GM12878 (cell line): ENCODE data around the gene MAGI2. TPM values are rescaled to one million over a fixed set of nuclear protein-coding genes. Genes with fewer than 3 reads are reported as not detected.

ENCODE experiments used
- ATAC-seq: fragments of 200-7000 bp; cut with Tn5 transposase; 3 replicates; pipeline ENCODE4 v1.9.1; 2020; ENCODE audit warnings: mild to moderate bottlenecking, moderate library complexity
- BruUV-seq: library from RNA; stranded (reverse); fragments of 400-500 nt; replicated peaks from 2 replicates; lab custom pipeline; 2021; lab: Mats Ljungman, UMichigan
- CTCF ChIA-PET: fragments of 300-600 bp; sonication (Branson Sonifier 250); formaldehyde crosslinking; extraction: SDS; loops from one replicate; lab custom pipeline; 2021; ENCODE audit warnings: inconsistent platforms; lab: Yijun Ruan, JAX
- POLR2A ChIA-PET: fragments of 350-600 bp; formaldehyde crosslinking; extraction: SDS; loops from one replicate; lab custom pipeline; 2021; ENCODE audit warnings: inconsistent platforms; lab: Charles Lee
- RAD21 ChIA-PET: fragments of 300-600 bp; sonication (Branson Sonifier 250); formaldehyde crosslinking; loops from one replicate; lab custom pipeline; 2023; ENCODE audit warnings: antibody characterized with exemption; ENCODE audit not compliant: unreplicated experiment; lab: Charles Lee
- SMC1A ChIA-PET: fragments of 300-600 bp; sonication (Branson Sonifier 250); formaldehyde crosslinking; loops from one replicate; lab custom pipeline; 2023; ENCODE audit not compliant: unreplicated experiment, uncharacterized antibody; lab: Charles Lee
- DNase-seq: peaks from one replicate; pipeline ENCODE4 v3.0.0-alpha.2; 2011; ENCODE audit warnings: low read depth, low spot score
- FAIRE-seq: peaks from 3 replicates; lab custom pipeline; 2011; peaks lifted over from hg19 to GRCh38; lab: Jason Lieb, UNC
- H2AFZ ChIP-seq: 2 replicates; pipeline ENCODE4 v1.6.0; 2011; ENCODE audit warnings: low read depth, low read length, control low read depth; ENCODE audit not compliant: control insufficient read depth
- H3K27ac ChIP-seq: 2 replicates; pipeline ENCODE4 v1.5.1; 2011; ENCODE audit warnings: control low read depth; ENCODE audit not compliant: control insufficient read depth, insufficient read depth
- H3K27me3 ChIP-seq, 2 experiments: replicated peaks in 1 of 2; 2 replicates each; pipeline versions ENCODE4 v1.6.0 to v1.6.1; 2011; ENCODE audit warnings: low read length in 1 of 2; ENCODE audit not compliant: control insufficient read depth in 2 of 2, insufficient read depth in 2 of 2
- H3K36me3 ChIP-seq, 2 experiments: 2 replicates each; pipeline ENCODE4 v1.5.1; 2011; ENCODE audit warnings: low read length in 1 of 2; ENCODE audit not compliant: control insufficient read depth in 2 of 2, insufficient read depth in 2 of 2
- H3K4me1 ChIP-seq: 2 replicates; pipeline ENCODE4 v1.6.1; 2011; ENCODE audit warnings: mild to moderate bottlenecking, low read length, moderate library complexity, mixed read lengths; ENCODE audit not compliant: control insufficient read depth, insufficient read depth
- H3K4me2 ChIP-seq: 2 replicates; pipeline ENCODE4 v1.6.0; 2011; ENCODE audit warnings: control low read depth; ENCODE audit not compliant: control insufficient read depth, insufficient read depth
- H3K4me3 ChIP-seq: fragments of 200-600 bp; sonication (generic); 2 replicates; pipeline ENCODE4 v1.5.1; 2016
- H3K79me2 ChIP-seq: 2 replicates; pipeline ENCODE4 v1.6.0; 2011; ENCODE audit warnings: low read length; ENCODE audit not compliant: control insufficient read depth, insufficient read depth
- H3K9ac ChIP-seq: 2 replicates; pipeline ENCODE4 v1.8.0; 2011; ENCODE audit warnings: low read length, control low read depth, mixed read lengths; ENCODE audit not compliant: control insufficient read depth, insufficient read depth
- H3K9me3 ChIP-seq: replicated peaks from 3 replicates; pipeline ENCODE4 v1.5.1; 2011; ENCODE audit warnings: mild to moderate bottlenecking, low read length; ENCODE audit not compliant: control insufficient read depth, insufficient read depth
- H4K20me1 ChIP-seq: 2 replicates; pipeline ENCODE4 v1.6.0; 2011; ENCODE audit not compliant: control insufficient read depth, insufficient read depth
- BCLAF1 ChIP-seq: fragments of 450-650 bp; IDR thresholded peaks from 2 replicates; pipeline ENCODE4 v1.6.1; 2017; ENCODE audit warnings: antibody characterized with exemption, mild to moderate bottlenecking, moderate library complexity
- FOS ChIP-seq: IDR thresholded peaks from 3 replicates; pipeline ENCODE4 v1.6.1; 2011; ENCODE audit warnings: borderline replicate concordance; ENCODE audit not compliant: insufficient read length; ENCODE audit errors: extremely low read depth
- GATAD2B ChIP-seq: fragments of 450-650 bp; conservative IDR thresholded peaks from 2 replicates; pipeline ENCODE4 v1.6.1; 2017; ENCODE audit warnings: low read depth, mild to moderate bottlenecking, moderate library complexity
- MYC ChIP-seq: IDR thresholded peaks from 2 replicates; pipeline ENCODE4 v1.6.1; 2011; ENCODE audit warnings: mild to moderate bottlenecking, low read length, moderate library complexity, inconsistent platforms; ENCODE audit not compliant: insufficient read depth, insufficient replicate concordance, insufficient read length, severe bottlenecking
- NFYB ChIP-seq: IDR thresholded peaks from 2 replicates; pipeline ENCODE4 v1.6.1; 2011; ENCODE audit warnings: low read depth, mild to moderate bottlenecking, low read length, improper control_type of control experiment, moderate library complexity; ENCODE audit not compliant: insufficient read depth
- NR2F1 ChIP-seq: fragments of 450-650 bp; conservative IDR thresholded peaks from 2 replicates; pipeline ENCODE4 v1.6.1; 2017; ENCODE audit warnings: mild to moderate bottlenecking
- SIN3A ChIP-seq: IDR thresholded peaks from 2 replicates; pipeline ENCODE4 v1.6.1; 2012; ENCODE audit warnings: low read depth, low read length, improper control_type of control experiment
- STAT3 ChIP-seq: IDR thresholded peaks from 2 replicates; pipeline ENCODE4 v1.6.1; 2011; ENCODE audit warnings: low read depth, low read length, improper control_type of control experiment
- ZBTB33 ChIP-seq: fragments of 450-650 bp; IDR thresholded peaks from 2 replicates; pipeline ENCODE4 v1.6.1; 2017; ENCODE audit warnings: mild to moderate bottlenecking
- ZBTB4 ChIP-seq: fragments of 450-650 bp; formaldehyde crosslinking; IDR thresholded peaks from 2 replicates; pipeline ENCODE4 v1.4.0; 2022; ENCODE audit warnings: mild to moderate bottlenecking, moderate library complexity
- WGBS: methylation state at CpG from one replicate; pipeline ENCODE4 v1.1.6; 2016; ENCODE audit warnings: low lambda C conversion rate; ENCODE audit not compliant: insufficient replicate concordance, insufficient coverage; ENCODE audit errors: missing lambda C conversion rate; 5-methylcytosine and 5-hydroxymethylcytosine counted together
- in situ Hi-C: fragments of 300-500 bp; cut with MboI; formaldehyde crosslinking; loops from 9 replicates; pipeline ENCODE4 v1.14.3; 2018; ENCODE audit warnings: mixed read lengths
- intact Hi-C: fragments of 100-400 bp; cut with micrococcal nuclease; formaldehyde crosslinking; loops from one replicate; pipeline ENCODE4 v1.14.2; 2022; ENCODE audit not compliant: unreplicated experiment
- polyA plus RNA-seq, 11 experiments: library from polyadenylated mRNA; depleted of rRNA in 4 of 11; unstranded in 6 of 11; stranded (reverse) in 5 of 11; fragments of >200 nt; fragmentation: Nextera tagmentation in 4 of 11; fragmentation: Illumina TruSeq in 1 of 11; extraction: Ambion mirVana in 4 of 11; extraction: Trizol in 1 of 11; gene quantifications; 1 replicate in 1 of 11; 2 replicates in 10 of 11; pipeline versions ENCODE4 v1.2.1 to v1.2.3, GENCODE V29; 2011 to 2016; ENCODE audit warnings: inconsistent platforms in 2 of 11, missing spikeins in 2 of 11, low read depth in 1 of 11
- total RNA-seq, 4 experiments: library from RNA; depleted of rRNA in 3 of 4; stranded (reverse); fragments of >200 nt in 3 of 4; fragmentation: Illumina TruSeq in 1 of 4; extraction: Trizol in 1 of 4; gene quantifications; 2 replicates each; pipeline versions ENCODE4 v1.2.1 to v1.2.3, GENCODE V29; 2013 to 2021

Gene MAGI2
- total and polyA plus RNA-seq, 10 of the 15 experiments (the other 5 are each of a cell fraction or from before 2014, with no cell fraction given): 0.01 to 0.31 (median 0.05) TPM; not detected in 2

- CTCF ChIA-PET: no interaction called here
- intact Hi-C loops (no loop called here), in situ Hi-C loops (no loop called here)
Observed at GRCh38 chr7:78684201-78684600, 769.3 kb downstream of the MAGI2 start.

More at GRCh38 chr7:78684201-78684600, 769.3 kb downstream of the MAGI2 start:
- Histone ChIP-seq H3K27ac (no peak overlapping the region), H3K9me3 (no peaks in the 10 kb centered on the region), H3K4me3 (no peak overlapping the region), H4K20me1 (no peaks in the 10 kb centered on the region)
- RAD21 ChIA-PET: no interaction called here
- 0% methylated on average over 1 of the region's 1 CpG for WGBS
- ATAC-seq (no peak), DNase-seq (no peak), FAIRE-seq (no peak)
- no peak for TF ChIP-seq MYC
- TF ChIP-seq STAT3: no peak
- no peak for TF ChIP-seq GATAD2B
- no peak for TF ChIP-seq NFYB
- no peak for TF ChIP-seq NR2F1
- no peak for TF ChIP-seq SIN3A
- TF ChIP-seq BCLAF1: no peak
- TF ChIP-seq ZBTB4 (CRISPR knock-in tag): no peak
- no peak for TF ChIP-seq FOS
- no peak for TF ChIP-seq ZBTB33
- TF ChIP-seq, all 136 proteins: peak for 0
- no peak overlapping the region for H3K4me2 ChIP-seq
- ChIA-PET SMC1A (interaction anchor here (0.9 kb wide), 1 partner anchor 127 kb away, joined by 4 read pairs; no protein-coding TSS in a partner anchor), POLR2A (no interaction called here)
- no peaks in the 10 kb centered on the region for H3K27me3 ChIP-seq
- no peaks in the 10 kb centered on the region for H3K79me2 ChIP-seq
- no peak overlapping the region for H2AFZ ChIP-seq
- BruUV-seq: no TSS peak
- no peaks in the 10 kb centered on the region for H3K36me3 ChIP-seq
- H3K9ac ChIP-seq: no peak overlapping the region
- H3K4me1 ChIP-seq: no peaks in the 10 kb centered on the region
